OCI-LY3 (cell line): ENCODE data around the gene SEMA5A.

ENCODE experiments used
- H2AFZ ChIP-seq: fragments of 200-600, 300-600 bp; shearing (Covaris generic); 2 replicates; pipeline ENCODE4 v1.6.0; 2014; ENCODE audit warnings: antibody characterized with exemption, low read depth, low read length
- H3K27ac ChIP-seq: fragments of 200-600, 300-600 bp; sonication (generic); 2 replicates; pipeline ENCODE4 v1.5.1; 2014; ENCODE audit warnings: mild to moderate bottlenecking, low read length, moderate library complexity, mixed read lengths
- H3K27me3 ChIP-seq: fragments of 200-600, 300-600 bp; sonication (generic); 2 replicates; pipeline ENCODE4 v1.6.1; 2014; ENCODE audit warnings: low read depth, low read length, mixed read lengths
- H3K36me3 ChIP-seq: fragments of 200-600, 300-600 bp; sonication (generic); replicated peaks from 2 replicates; pipeline ENCODE3; 2014; ENCODE audit warnings: low read depth, low read length, mixed read lengths
- H3K4me1 ChIP-seq: fragments of 300-600, 200-600 bp; sonication (generic); 2 replicates; pipeline ENCODE4 v1.6.1; 2014; ENCODE audit warnings: low read length, mixed read lengths
- H3K4me2 ChIP-seq: fragments of 200-600, 300-600 bp; sonication (generic); 2 replicates; pipeline ENCODE4 v1.6.1; 2014; ENCODE audit warnings: low read length, mixed read lengths
- H3K4me3 ChIP-seq: fragments of 300-600, 200-600 bp; sonication (generic); 2 replicates; pipeline ENCODE4 v1.5.1; 2014; ENCODE audit warnings: antibody characterized with exemption, mild to moderate bottlenecking, low read length, moderate library complexity
- H3K79me2 ChIP-seq: fragments of 300-600, 200-600 bp; shearing (Covaris generic); 2 replicates; pipeline ENCODE4 v1.6.1; 2014; ENCODE audit warnings: mild to moderate bottlenecking, low read length, mixed read lengths
- H3K9ac ChIP-seq: fragments of 300-600, 200-600 bp; shearing (Covaris generic); 2 replicates; pipeline ENCODE4 v1.6.0; 2014; ENCODE audit warnings: mild to moderate bottlenecking, low read length, moderate library complexity
- H3K9me3 ChIP-seq: fragments of 200-600, 300-600 bp; shearing (Covaris generic); 2 replicates; pipeline ENCODE4 v1.6.1; 2014; ENCODE audit warnings: low read length, mixed read lengths; ENCODE audit not compliant: insufficient read depth
- H4K20me1 ChIP-seq: fragments of 200-600, 300-600 bp; sonication (generic); 2 replicates; pipeline ENCODE4 v1.6.1; 2016; ENCODE audit warnings: low read length, mixed read lengths; ENCODE audit not compliant: insufficient read depth
- EZH2phosphoT487 ChIP-seq: fragments of 200-600 bp; shearing (Covaris generic); IDR thresholded peaks from 2 replicates; pipeline ENCODE4 v1.6.1; 2018; ENCODE audit warnings: antibody characterized with exemption, mixed run types, low read depth
- TF ChIP-seq, protein P1 (sequence below): fragments of 200-600, 300-600 bp; sonication (generic); IDR thresholded peaks from 2 replicates; pipeline ENCODE4 v1.5.1; 2014; ENCODE audit warnings: antibody characterized with exemption, low read length, low read depth

SEMA5A gene

DNA sequence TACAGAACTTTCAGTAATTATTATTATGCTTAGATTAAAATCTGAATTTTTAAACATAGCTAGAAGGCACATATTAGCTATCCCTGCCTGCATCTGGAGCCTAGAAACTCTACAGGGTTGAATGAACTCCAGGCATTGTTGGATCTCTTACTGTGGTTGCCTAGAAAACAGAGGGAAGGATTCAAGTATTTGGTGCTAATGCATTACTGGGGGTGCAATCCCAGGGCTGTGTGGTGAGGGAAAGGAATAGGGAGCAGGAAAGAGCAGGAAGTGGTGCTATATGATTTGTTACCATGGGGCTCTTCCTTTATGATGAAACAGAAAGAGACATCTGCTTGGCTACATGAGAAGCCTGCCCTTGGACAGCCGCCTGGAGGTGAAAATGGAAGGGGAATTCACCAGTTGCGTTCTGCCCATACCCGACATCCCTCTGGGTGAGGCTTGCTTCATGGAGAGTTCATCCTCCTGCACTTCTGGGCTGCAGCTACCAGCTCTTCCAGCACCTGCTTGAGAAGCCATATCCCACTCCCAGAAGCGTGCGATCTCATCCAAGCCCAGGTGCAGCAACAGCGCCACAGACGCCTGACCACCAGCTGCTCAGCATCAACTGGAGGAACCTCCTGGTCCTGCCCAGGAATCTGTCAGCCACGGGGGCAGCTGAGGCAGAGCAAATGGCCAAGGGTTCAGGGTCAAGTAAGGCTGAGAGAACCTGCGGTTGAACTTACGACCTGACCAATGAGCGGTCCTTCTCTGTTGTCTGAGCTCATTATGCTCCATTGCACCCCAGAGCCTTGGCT is 362.8 kb downstream of the SEMA5A start:
- Histone ChIP-seq H3K4me3 (no peak overlapping the region), H3K4me2 (no peak overlapping the region), H3K9me3 (no peaks in the 10 kb centered on the region), H3K79me2 (no peaks in the 10 kb centered on the region), H3K27ac (no peak overlapping the region), H3K9ac (no peak overlapping the region), H3K4me1 (no peaks in the 10 kb centered on the region), H4K20me1 (no peaks in the 10 kb centered on the region), H3K27me3 (no peaks in the 10 kb centered on the region), H3K36me3 (no peaks in the 10 kb centered on the region), H2AFZ (no peak overlapping the region)
- TF ChIP-seq EZH2phosphoT487, result no peak
- TF ChIP-seq, protein P1, sequence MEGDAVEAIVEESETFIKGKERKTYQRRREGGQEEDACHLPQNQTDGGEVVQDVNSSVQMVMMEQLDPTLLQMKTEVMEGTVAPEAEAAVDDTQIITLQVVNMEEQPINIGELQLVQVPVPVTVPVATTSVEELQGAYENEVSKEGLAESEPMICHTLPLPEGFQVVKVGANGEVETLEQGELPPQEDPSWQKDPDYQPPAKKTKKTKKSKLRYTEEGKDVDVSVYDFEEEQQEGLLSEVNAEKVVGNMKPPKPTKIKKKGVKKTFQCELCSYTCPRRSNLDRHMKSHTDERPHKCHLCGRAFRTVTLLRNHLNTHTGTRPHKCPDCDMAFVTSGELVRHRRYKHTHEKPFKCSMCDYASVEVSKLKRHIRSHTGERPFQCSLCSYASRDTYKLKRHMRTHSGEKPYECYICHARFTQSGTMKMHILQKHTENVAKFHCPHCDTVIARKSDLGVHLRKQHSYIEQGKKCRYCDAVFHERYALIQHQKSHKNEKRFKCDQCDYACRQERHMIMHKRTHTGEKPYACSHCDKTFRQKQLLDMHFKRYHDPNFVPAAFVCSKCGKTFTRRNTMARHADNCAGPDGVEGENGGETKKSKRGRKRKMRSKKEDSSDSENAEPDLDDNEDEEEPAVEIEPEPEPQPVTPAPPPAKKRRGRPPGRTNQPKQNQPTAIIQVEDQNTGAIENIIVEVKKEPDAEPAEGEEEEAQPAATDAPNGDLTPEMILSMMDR, result no peak

DNA sequence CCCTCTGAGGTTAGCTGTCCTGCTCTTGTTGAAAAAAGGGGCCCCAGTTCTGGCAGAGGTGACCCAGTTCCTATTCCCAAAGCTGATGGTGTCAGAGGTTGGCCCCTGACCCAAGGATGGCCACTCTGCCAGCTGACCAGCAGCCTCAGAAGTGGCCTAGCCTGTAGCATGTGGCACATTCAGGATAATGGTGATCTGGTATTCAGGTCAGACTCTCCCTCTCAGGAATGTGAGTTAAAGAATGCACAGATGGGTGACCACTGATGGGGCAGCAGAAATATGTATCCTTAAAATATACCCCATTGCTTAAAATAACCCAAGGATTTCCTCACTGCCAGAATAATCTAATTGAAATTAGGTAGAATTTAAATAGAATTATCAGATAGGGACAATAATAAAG is 369.2 kb downstream of the SEMA5A start:
- Histone ChIP-seq H3K9ac (no peak overlapping the region), H3K79me2 (no peaks in the 10 kb centered on the region), H4K20me1 (no peaks in the 10 kb centered on the region), H3K4me3 (no peak overlapping the region), H3K4me1 (peaks cover 6% of the 10 kb centered on the region), H3K27ac (no peak overlapping the region), H3K9me3 (no peaks in the 10 kb centered on the region), H3K4me2 (no peak overlapping the region), H2AFZ (no peak overlapping the region), H3K27me3 (0 out of 2 replicates have a peak, but pooled peaks cover 5% of the 10 kb centered on the region), H3K36me3 (no peaks in the 10 kb centered on the region)
- TF ChIP-seq EZH2phosphoT487, result no peak
- TF ChIP-seq, protein P1, result no peak

- Histone ChIP-seq H2AFZ (no peak overlapping the region), H3K9ac (no peak overlapping the region)
Measured at GRCh38 chr5:9174446-9174845, 371.4 kb downstream of the SEMA5A start.

More at GRCh38 chr5:9174446-9174845, 371.4 kb downstream of the SEMA5A start:
- Histone ChIP-seq H3K27ac (no peak overlapping the region), H3K9me3 (no peaks in the 10 kb centered on the region), H3K4me2 (no peak overlapping the region), H4K20me1 (no peaks in the 10 kb centered on the region), H3K36me3 (no peaks in the 10 kb centered on the region), H3K79me2 (no peaks in the 10 kb centered on the region), H3K4me3 (no peak overlapping the region), H3K27me3 (0 out of 2 replicates have a peak, but pooled peaks cover 5% of the 10 kb centered on the region), H3K4me1 (peaks cover 6% of the 10 kb centered on the region)
- TF ChIP-seq EZH2phosphoT487, result no peak
- TF ChIP-seq, protein P1, result no peak
